ENCODE measurements around the gene JPT1. TPM values are rescaled to one million over a fixed set of nuclear protein-coding genes. Genes with fewer than 3 reads are reported as not detected.

The JPT1 gene
- total RNA-seq, 1 experiment from 2014 or later, result 448 TPM

- in situ Hi-C loops (cut with HindIII; ENCODE audit: low pct_unique_long_range_greater_than_20kb, low sequenced_read_pairs) (no loop called here), intact Hi-C loops (cut with micrococcal nuclease; ENCODE audit: unreplicated experiment) (no loop called here)
- Histone ChIP-seq H3K4me1 (ENCODE audit: control insufficient read depth, insufficient read depth, low read length) (peaks cover 69% of the 10 kb centered on the region), H3K4me3 (ENCODE audit: low read depth in 2 of 2, low read length in 2 of 2) (peak overlapping the region; percentile 9 to 50), H3K27me3 (ENCODE audit: control insufficient read depth, insufficient read depth, low read length) (no peaks in the 10 kb centered on the region), H3K27ac (ENCODE audit: low read length) (peak overlapping the region; percentile 72), H3K9me3 (ENCODE audit: control insufficient read depth, insufficient read depth, low read depth, low read length) (no peaks in the 10 kb centered on the region), H3K36me3 (ENCODE audit: control insufficient read depth, insufficient read depth, low read length) (no peaks in the 10 kb centered on the region; the same call in 1 of the 2 replicates)
- ChIA-PET POLR2A (no interaction called here), CTCF (interaction anchor here (0.6 to 0.9 kb wide), 3 partner anchors 19 to 130 kb away, joined by 3 to 4 read pairs (median 4); no protein-coding TSS in a partner anchor)
- BruUV-seq (replicated peaks), result no TSS peak
- peak; percentile 11 for ATAC-seq
- DNase-seq (ENCODE audit: low read depth, low spot score), result no peak
- peak; percentile 20 for TF ChIP-seq POLR2AphosphoS5 (IDR thresholded peaks at IDR 0.05; ENCODE audit: low read depth, low read length)
- TF ChIP-seq REST (IDR thresholded peaks at IDR 0.05; ENCODE audit: insufficient read depth in 1 of 2, low read depth in 2 of 2, low read length in 1 of 2), result no peak
These were observed 63.1 kb downstream of the JPT1 start for GRCh38 chr17:75090871-75091854.

- H3K36me3 ChIP-seq (ENCODE audit: control insufficient read depth, insufficient read depth, low read length), result no peaks in the 10 kb centered on the region; the same call in 1 of the 2 replicates
- peaks cover 64% of the 10 kb centered on the region for H3K4me1 ChIP-seq (ENCODE audit: control insufficient read depth, insufficient read depth, low read length)
- ChIA-PET CTCF (interaction anchor here (0.6 to 2.0 kb wide), 7 partner anchors 17 to 141 kb away, joined by 3 to 11 read pairs (median 6); no protein-coding TSS in a partner anchor), POLR2A (interaction anchor here (0.6 kb wide), 1 partner anchor 348 kb away, joined by 16 read pairs; no protein-coding TSS in a partner anchor)
- peak overlapping the region; percentile 93 for H3K27ac ChIP-seq (ENCODE audit: low read length)
- H3K27me3 ChIP-seq (ENCODE audit: control insufficient read depth, insufficient read depth, low read length), result no peaks in the 10 kb centered on the region
- TSS peak; percentile 73 for BruUV-seq (replicated peaks)
- H3K4me3 ChIP-seq (ENCODE audit: low read depth in 2 of 2, low read length in 2 of 2), result peak overlapping the region; percentile 56 to 76
- intact Hi-C loops (cut with micrococcal nuclease; ENCODE audit: unreplicated experiment), result no loop called here
- H3K9me3 ChIP-seq (ENCODE audit: control insufficient read depth, insufficient read depth, low read depth, low read length), result no peaks in the 10 kb centered on the region
- peak; percentile 54 for TF ChIP-seq TCF7L2 (IDR thresholded peaks at IDR 0.05; ENCODE audit: low read depth, low read length)
- TF ChIP-seq, protein P1, sequence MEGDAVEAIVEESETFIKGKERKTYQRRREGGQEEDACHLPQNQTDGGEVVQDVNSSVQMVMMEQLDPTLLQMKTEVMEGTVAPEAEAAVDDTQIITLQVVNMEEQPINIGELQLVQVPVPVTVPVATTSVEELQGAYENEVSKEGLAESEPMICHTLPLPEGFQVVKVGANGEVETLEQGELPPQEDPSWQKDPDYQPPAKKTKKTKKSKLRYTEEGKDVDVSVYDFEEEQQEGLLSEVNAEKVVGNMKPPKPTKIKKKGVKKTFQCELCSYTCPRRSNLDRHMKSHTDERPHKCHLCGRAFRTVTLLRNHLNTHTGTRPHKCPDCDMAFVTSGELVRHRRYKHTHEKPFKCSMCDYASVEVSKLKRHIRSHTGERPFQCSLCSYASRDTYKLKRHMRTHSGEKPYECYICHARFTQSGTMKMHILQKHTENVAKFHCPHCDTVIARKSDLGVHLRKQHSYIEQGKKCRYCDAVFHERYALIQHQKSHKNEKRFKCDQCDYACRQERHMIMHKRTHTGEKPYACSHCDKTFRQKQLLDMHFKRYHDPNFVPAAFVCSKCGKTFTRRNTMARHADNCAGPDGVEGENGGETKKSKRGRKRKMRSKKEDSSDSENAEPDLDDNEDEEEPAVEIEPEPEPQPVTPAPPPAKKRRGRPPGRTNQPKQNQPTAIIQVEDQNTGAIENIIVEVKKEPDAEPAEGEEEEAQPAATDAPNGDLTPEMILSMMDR (IDR thresholded peaks at IDR 0.05), result no peak
- no peak for TF ChIP-seq POLR2AphosphoS5 (IDR thresholded peaks at IDR 0.05; ENCODE audit: low read depth, low read length)
- no peak for DNase-seq (ENCODE audit: low read depth, low spot score)
- in situ Hi-C loops (cut with HindIII; ENCODE audit: low pct_unique_long_range_greater_than_20kb, low sequenced_read_pairs), result no loop called here
- peak; percentile 61 for ATAC-seq
These were observed 65.6 kb downstream of the JPT1 start for GRCh38 chr17:75088465-75089417.

Data from Panc1 (cell line).